ENCODE results near the gene LCMT2. TPM values are rescaled to one million over a fixed set of nuclear protein-coding genes. Genes with fewer than 3 reads are reported as not detected.
"Not testable (repeated sequence)": the region's sequence is repeated elsewhere in the genome, so short reads cannot be mapped to it uniquely, and the experiment has no call there.

The LCMT2 gene
- total RNA-seq, 2 experiments from 2014 or later, result 13.2 to 13.3 TPM

DNA sequence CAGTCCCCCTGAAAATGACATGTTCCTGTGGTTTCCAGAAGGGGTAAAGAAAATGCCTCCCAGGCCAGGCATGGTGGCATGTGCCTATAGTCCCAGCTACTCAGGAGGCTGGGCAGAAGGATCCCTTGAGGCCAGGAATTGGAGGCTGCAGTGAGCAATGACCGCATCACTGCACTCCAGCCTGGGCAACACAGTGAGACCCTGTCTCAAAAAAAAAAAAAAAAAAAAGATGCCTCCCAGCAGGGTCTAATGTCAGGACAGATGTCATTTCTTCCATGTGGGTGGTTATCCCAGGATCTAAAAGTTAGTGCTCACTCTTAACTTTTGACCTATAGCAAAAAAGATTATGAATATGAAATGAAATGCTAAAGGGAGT, 13.4 kb downstream of the LCMT2 start:
- ChIA-PET POLR2A (no interaction called here), CTCF (no interaction called here)

DNA sequence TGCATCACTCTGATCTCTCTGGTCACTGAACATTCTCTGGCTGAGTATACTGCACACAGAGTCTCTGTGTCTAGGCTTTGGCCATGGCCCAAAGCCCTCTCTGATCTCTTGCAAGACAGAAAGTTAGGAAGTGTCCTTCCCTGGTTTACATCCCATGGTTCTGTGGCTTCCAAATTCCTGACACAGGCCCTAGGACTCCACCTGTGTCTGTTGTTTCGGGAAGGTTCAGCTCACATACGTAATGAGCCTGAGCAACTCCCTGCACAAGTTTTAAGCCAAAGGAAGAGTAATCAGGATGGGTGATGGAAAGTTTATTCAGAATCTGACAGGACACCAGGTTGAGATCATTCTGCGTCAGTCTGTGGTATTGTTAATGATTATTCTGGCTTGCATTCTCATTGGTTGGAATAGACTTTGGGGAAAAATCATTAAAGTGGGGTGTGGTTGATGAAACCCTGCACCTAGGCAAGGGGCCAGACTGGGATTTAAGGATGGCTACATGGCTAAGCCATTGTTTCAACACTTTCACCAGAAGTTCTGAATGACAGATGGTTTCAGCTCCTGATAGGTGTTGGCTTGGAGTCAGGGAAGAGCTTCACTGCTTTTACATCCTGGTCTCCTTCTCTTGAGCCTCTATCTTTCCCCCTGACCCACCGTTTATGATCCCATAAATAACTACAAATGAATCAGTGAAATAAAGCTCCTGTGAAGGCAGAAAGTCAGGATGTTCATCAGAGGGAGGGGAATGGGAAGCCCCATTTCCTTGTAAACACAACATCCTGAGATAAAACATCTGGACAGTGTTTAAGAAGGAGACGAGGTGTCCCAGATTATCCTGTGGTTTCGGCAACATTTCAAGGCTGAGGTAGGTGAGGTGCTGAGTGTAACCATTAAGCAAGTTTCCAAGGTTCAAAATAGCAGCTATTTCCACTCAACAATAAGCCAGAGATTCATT, 14.1 kb downstream of the LCMT2 start:
- ChIA-PET CTCF (no interaction called here), POLR2A (no interaction called here)

DNA sequence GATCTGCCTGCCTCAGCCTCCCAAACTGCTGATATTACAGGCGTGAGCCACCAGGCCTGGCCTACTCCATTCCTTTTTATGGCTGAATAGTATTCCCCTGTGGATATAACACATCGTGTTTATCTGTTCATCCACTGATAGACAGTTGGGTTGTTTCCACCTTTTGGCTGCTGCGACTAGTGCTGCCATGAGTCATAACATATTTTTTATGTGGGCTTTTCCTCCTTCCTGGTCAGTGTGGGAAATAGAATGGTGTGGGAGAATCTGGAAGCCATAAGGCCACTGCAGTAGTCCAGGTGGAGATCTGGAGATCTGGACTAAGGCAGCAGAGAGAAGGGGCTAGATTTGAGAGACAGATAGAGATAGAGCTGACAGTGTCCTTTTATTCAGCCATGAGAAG, 16.2 kb downstream of the LCMT2 start:
- POLR2A ChIA-PET, result no interaction called here
- CTCF ChIA-PET, result no interaction called here

DNA sequence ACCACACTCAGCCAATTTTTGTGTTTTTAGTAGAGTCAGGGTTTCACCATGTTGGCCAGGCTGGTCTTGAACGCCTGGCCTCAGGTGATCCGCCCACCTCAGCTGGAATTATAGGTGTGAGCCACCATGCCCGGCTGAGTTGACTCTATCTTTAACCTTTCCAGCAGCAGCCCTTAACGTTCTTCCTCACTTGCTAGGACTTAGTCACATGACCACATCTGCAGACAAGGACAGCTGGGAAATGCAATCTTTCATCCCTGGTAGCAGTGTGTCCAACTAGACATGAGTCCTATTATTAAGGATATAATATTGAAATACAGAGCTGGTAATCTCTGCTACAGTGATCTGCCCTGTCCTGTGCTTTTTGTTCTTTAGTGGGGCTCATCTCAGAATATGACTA, 18.0 kb downstream of the LCMT2 start:
- CTCF ChIA-PET, result interaction anchor here (0.7 kb wide), 1 partner anchor 34 kb away, joined by 3 read pairs; no protein-coding TSS in a partner anchor
- POLR2A ChIA-PET, result no interaction called here

DNA sequence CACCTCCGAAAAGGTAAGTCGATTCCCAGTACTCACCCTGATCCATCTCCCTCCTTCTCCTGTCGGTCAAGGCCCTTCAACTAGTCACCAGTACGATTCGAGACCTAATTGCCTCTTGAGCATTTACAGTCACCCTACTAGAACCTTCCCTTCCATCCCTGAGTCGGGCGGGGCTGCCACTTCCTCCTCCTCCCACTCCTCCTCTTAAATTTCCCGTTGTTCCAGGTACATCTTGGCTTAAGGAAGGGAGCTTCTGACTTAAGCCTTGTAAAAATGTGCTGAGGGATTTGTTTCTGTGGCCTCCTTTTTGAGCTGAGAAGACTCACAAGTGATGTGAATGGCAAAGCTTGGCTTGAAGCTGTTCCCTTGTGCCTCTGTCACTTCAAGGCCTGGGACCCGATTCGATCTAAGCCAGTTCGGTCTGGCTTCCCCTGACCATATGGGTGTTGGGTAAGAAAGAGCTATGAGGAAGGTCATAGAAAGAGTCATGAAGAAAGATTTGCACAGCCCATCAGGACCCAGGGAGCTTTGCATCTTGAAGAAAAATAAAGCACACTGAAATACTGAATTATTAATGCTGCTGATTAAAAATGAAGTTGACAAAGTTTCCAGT, 28.1 kb downstream of the LCMT2 start, which contains the start of gene TGM7:
TGM7 (minus strand) TSS at position 51 of the 613 bp plus-strand sequence.
- POLR2A ChIA-PET, result no interaction called here
- CTCF ChIA-PET, result interaction anchor here (0.9 kb wide), 1 partner anchor 17 kb away, joined by 3 read pairs; no protein-coding TSS in a partner anchor

DNA sequence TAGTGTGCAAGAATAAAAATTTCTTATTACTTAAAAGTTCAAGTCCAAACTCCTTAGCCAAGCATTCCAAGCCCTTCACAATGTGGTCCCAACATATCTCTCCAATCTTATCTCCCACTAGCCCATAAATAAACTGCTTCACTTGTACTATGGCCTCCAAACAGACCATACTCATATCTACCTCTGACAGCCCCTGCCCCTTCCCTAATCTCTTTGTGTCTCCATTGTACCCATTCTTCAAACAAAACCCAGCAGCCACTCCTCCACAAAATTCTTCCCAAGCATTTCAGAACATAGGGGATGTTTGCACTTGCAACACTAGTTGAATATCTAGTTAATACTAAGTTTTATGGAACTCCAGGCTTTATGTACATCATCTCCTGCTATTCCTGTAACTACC, 30.5 kb downstream of the LCMT2 start:
- CTCF ChIA-PET, result no interaction called here

DNA sequence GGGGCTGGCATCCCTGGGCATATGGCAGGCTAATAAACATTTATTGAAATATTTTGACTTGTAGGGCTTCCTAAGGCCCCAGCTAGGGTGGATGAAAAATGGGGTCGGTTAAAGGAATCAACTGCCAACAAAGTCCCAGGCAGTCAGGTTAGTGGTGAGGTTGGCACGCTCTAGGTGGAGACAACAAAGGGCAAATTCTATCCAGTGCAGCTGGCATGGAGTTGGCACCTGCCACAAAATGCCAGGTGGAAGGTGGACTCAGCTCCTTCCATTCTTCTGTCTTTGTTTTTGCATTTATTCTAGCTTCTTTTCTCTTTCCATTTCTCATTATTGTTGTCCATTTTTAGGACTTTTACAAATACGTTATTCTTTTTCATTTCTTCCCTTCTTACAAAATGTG, 31.0 kb downstream of the LCMT2 start:
- ChIA-PET CTCF (no interaction called here), POLR2A (no interaction called here)

More for the DNA sequence above, 30.5 kb downstream of the LCMT2 start:
- POLR2A ChIA-PET, result no interaction called here

DNA sequence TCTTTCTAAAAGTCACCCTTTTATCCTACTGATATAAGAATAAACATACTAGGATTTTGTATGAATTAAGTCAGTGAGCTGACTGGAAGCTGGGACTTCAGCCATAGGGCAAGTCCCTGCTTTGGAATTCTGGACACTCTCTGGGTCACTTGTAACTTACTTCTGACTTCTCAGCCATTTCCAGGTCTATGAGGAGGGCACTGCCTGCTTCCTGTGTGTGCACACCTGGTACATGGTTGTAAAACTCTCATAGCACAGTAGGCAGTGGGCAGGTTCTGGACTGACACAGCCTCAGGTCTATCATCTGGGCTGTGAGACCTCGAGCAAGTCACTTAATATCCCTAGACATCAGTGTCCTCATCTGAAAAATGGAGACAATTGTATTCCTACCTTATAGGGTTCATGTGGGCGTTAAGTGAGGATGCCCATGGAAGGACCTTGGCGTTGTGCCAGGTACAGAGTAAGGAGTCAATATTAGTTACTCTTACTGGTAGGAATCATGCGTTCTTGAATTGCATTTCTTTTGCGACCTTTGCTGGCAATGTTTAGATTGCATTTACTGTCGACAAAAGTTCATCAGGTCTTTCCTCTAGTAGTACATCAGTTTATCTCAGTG, 36.2 kb downstream of the LCMT2 start:
- CTCF ChIA-PET, result no interaction called here
- POLR2A ChIA-PET, result no interaction called here

DNA sequence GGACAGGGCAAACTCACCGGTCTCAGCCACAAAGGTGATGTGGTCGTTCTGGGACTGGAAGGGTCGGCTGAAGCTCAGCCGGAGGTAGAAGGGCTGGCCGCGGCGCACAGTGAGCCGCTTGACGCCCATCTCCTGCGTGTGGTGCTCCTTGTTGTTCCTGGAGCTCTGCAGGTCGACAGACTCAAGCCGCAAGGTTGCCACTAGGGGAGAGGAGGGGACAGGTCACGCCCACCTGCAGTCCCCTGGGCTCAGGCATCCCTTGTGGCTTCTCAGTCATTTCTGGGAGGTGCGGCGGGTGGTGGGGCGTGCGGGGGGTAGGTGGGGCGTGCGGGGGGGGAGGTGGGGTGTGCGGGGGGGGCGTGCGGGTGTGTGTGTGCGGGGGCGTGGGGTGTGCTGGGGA, 36.9 kb downstream of the LCMT2 start:
- POLR2A ChIA-PET, result no interaction called here

DNA sequence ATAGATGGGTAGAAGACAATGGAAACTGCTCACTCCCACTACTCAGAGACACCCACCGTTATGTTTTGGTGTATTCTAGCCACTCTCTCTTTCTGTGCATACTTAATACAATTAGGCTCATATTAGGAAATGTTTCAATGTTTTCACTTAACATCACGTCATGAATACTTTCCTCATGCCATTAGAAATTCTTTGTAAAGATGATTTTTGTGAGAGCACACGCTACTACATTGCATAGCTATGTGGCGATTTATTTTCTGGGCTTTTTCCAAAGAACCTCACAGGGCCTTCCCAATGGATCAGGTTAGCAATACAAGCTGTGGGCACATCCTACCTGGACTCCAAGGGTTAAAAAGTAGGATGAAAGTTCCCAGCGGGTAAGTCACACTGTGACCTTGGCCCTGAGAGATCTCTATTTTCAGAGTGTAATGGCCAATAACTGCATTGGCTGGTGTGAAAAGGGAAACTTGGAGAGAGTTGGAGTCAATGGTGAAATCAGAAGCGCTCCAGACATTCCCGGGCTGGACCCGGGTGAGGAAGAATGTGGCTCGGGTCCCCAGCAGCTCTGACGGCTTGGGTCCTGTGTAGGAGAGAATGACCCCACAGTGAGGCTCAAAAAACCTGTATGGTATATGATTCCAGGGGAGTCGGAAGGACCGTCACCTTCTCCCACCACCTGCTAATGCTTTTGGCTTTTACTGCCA, 37.8 kb downstream of the LCMT2 start:
- POLR2A ChIA-PET, result no interaction called here
- CTCF ChIA-PET, result interaction anchor here (0.6 to 1.3 kb wide), 2 partner anchors 67 to 119 kb away, joined by 4 read pairs; no protein-coding TSS in a partner anchor

More for the DNA sequence above, 36.9 kb downstream of the LCMT2 start:
- CTCF ChIA-PET, result interaction anchor here (1.3 kb wide), 1 partner anchor 68 kb away, joined by 4 read pairs; no protein-coding TSS in a partner anchor

DNA sequence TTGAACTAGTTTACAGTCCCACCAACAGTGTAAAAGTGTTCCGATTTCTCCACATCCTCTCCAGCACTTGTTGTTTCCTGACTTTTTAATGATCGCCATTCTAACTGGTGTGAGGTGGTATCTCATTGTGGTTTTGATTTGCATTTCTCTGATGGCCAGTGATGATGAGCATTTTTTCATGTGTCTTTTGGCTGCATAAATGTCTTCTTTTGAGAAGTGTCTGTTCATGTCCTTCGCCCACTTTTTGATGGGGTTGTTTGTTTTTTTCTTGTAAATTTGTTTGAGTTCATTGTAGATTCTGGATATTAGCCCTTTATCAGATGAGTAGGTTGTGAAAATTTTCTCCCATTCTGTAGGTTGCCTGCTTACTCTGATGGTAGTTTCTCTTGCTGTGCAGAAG, 40.7 kb downstream of the LCMT2 start:
- POLR2A ChIA-PET, CTCF ChIA-PET: not testable (repeated sequence)

DNA sequence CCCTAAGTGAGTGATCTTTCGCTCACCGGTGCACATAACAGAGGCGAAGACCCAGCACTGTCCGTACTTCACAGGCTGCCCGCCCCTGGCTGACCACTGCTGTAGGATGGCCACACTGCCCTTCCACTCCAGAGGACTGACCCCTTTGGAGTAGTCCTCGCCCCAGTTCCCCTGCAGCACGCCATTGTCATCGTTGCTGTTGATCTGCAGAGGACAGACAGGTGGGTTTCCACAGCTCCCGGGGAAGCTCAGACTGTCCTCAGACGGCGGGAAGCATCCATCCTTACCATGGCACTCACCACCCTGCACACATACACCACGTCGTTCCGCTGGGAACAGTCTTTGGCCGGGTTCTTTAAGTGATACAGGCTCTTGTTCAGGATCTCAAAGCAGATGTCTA, 43.1 kb downstream of the LCMT2 start:
- POLR2A ChIA-PET, result no interaction called here
- CTCF ChIA-PET, result interaction anchor here (0.6 to 3.7 kb wide), 3 partner anchors 11 to 228 kb away, joined by 3 to 44 read pairs (median 4); no protein-coding TSS in a partner anchor

DNA sequence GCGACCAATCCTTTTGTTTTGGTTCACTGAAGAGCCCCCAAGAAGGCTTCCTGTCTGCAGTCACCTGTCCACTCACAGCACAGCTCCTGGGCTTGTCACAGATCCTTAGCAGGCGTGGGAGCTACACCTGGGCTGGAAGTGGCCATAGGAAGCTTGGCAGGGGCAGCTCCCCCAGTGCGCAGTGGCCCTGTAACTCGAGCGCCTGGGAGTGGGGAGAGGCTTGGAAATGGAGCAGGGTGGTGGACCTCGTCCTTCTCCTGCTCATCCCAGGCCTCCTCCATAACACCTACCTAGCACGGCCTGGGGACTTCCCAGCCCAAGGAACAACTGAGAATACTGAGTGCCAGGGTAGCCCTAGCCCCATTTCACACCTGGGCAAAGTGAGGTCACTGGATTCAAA, 44.3 kb downstream of the LCMT2 start:
- POLR2A ChIA-PET, result no interaction called here
- CTCF ChIA-PET, result interaction anchor here (0.8 to 3.7 kb wide), 17 partner anchors 9 to 191 kb away, joined by 3 to 44 read pairs (median 4); partner anchors contain the start of genes CCNDBP1 and TGM7

DNA sequence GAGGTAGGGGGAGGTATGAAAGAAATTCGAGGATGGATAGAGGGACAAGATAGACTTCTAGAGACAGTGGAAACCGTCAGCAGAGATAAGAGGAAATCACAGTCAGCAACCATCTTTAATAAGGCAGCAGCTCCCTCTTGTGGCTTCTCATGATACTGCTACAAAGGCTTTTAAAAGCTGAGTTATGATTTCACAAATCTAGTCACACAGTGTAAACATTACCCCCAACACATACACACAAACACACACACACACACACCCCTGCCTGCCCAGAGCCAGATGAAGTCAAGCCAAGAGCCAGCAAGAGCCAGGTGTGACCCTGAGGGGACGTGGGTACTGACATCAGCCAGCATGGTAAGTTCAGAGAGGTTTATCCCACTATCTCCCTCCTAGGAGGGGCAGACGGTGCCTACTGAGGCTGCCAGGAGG, 44.8 kb downstream of the LCMT2 start:
- ChIA-PET CTCF (interaction anchor here (0.7 to 3.7 kb wide), 21 partner anchors 9 to 190 kb away, joined by 3 to 44 read pairs (median 4); partner anchors contain the start of genes CCNDBP1 and TGM7), POLR2A (no interaction called here)

DNA sequence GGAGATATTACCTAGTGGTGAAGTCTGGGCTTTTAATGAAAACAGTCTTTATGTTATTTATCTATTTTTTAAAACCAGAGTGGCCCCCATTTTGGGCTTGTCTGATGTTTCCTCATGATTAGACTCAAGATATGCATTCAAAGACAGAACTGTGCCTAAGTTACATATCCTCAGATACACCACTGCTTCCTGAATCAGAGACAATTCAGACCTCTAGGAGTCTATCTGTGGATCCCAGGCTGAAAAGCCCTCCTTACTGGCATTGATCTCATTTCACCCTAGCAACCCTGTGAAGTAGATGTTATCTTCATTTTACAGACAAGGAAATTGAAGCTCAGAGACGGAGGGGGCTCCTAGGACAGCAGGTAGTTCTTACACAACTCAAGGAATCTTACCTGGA, 46.8 kb downstream of the LCMT2 start:
- ChIA-PET POLR2A (no interaction called here), CTCF (no interaction called here)

DNA sequence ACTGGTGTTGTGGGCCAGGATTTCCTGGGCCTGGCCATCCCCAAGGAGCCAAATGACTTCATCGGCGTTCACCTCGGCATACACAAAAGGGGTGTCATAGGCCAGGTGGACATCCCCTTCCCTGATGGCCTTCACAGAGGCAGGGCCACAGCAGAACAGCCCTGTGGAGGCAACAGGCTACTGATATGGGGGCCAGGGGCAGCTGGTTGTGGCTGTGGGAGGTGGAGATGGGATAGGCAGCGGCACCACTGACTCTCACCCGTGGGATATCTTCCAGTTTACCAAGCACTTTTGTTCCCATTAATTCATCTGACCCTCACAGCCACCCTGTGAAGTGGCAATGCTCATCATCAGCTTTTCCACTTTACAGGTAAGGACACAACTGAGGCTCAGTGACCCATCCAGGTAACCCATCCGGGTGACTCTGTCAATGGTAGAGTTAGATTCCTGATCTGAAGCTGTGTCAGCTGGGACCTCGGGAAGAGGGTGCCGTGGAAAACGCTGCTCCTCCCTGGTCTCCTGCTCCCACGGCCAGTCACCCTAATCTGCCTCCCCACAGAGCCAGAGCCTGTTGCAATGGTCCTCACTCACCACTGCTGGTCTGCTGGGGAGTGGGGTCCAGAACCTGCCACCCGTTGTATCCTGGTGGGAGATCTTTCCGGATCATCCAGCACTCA, 48.3 kb downstream of the LCMT2 start:
- POLR2A ChIA-PET, result no interaction called here
- CTCF ChIA-PET, result interaction anchor here (1.1 kb wide), 1 partner anchor 56 kb away, joined by 3 read pairs; no protein-coding TSS in a partner anchor

DNA sequence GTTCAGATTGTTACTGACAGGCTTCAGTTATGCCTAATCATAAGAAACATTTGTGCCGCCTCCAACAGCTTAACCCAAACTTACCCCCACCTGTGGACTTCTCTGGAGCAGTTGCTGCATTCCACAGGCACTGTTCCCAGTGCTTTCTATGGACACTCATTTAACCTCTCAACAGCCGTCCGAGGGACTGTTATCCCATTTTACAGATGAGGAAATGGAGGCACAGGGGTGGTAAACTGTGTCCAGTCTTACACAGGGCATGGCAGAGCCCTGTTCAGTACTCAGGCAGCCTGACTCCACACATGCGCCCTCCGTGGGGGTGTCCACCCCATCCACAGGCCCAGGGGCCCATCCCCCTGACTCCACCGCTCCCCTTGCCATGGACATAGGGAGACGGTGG, 49.4 kb downstream of the LCMT2 start:
- ChIA-PET POLR2A (no interaction called here), CTCF (no interaction called here)

DNA sequence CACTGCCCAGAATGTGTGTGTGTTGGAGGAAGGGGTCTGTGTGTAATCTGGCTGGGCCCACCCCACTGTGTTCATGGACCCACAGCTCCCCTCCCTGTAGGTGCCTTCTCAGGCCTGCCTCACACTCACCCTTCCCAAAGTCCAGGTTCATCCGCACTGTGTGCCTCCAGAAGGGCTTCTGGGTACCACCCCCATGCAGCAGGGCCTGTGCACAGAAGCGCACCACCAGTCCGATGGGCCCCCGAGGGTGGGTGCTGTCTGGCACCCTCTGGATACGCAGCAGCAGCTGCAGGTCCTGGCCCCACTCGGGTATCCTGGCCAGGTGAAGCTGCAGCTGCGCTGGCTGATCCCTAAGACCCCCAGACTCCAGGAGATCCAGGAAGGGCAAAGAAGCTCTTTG, 50.9 kb downstream of the LCMT2 start:
- ChIA-PET CTCF (interaction anchor here (1.2 kb wide), 1 partner anchor 54 kb away, joined by 4 read pairs; no protein-coding TSS in a partner anchor), POLR2A (no interaction called here)

DNA sequence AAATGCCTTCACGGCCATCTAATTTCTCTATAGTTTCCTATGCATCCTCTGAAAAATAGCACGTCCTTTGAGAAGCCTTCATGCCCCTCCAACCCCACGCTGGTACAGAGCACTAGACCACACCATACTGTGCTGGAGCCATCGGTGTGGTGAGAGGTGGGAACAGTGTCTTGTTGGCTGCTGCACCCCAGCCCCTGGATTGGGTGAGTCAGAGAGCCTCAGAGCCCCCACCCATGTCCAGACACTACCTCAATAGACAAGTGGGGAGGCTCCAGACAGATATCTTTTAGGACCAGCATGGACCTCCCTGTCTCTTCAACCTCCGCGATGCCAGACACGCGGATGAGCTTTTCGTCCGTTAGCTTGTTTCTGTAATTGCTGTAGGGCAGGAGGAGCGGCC, 51.5 kb downstream of the LCMT2 start:
- CTCF ChIA-PET, result interaction anchor here (1.2 kb wide), 1 partner anchor 53 kb away, joined by 4 read pairs; no protein-coding TSS in a partner anchor
- POLR2A ChIA-PET, result no interaction called here
